SJCRH30 (cell line): ENCODE measurements around the gene AIFM1. TPM values are rescaled to one million over a fixed set of nuclear protein-coding genes. Genes with fewer than 3 reads are reported as not detected.
A peak's percentile ranks its signal among the peaks of the same experiment; 100 is the strongest.

ENCODE experiments used
- DNase-seq, 2 experiments: peaks; one replicate each; pipeline ENCODE4 v3.0.0-alpha.2; 2015 to 2020
- H3K27ac ChIP-seq: fragments of 250-450 bp; sonication (Bioruptor Pico); 2 replicates; pipeline ENCODE4 v1.5.1; 2020; ENCODE audit warnings: mild to moderate bottlenecking, moderate library complexity
- H3K27me3 ChIP-seq: fragments of 250-450 bp; sonication (Bioruptor Pico); 2 replicates; pipeline ENCODE4 v1.5.1; 2020; ENCODE audit warnings: mild to moderate bottlenecking, moderate library complexity
- H3K36me3 ChIP-seq: fragments of 250-450 bp; sonication (Bioruptor Pico); 2 replicates; pipeline ENCODE4 v1.5.1; 2020; ENCODE audit warnings: mild to moderate bottlenecking, moderate library complexity
- H3K4me1 ChIP-seq: fragments of 250-450 bp; sonication (Bioruptor Pico); 2 replicates; pipeline ENCODE4 v1.5.1; 2020; ENCODE audit warnings: mild to moderate bottlenecking, moderate library complexity
- H3K4me3 ChIP-seq: fragments of 250-450 bp; sonication (Bioruptor Pico); 2 replicates; pipeline ENCODE4 v1.5.1; 2020; ENCODE audit warnings: mild to moderate bottlenecking, moderate library complexity
- H3K9me3 ChIP-seq: fragments of 250-450 bp; sonication (Bioruptor Pico); replicated peaks from 2 replicates; pipeline ENCODE4 v1.5.1; 2020; ENCODE audit warnings: mild to moderate bottlenecking, moderate library complexity
- total RNA-seq: library from RNA; depleted of rRNA; stranded (reverse); fragments of >200 nt; shearing (Covaris generic); gene quantifications from 2 replicates; pipeline ENCODE4 v1.2.3, GENCODE V29; 2014

The AIFM1 gene
- total RNA-seq, 1 experiment from 2014 or later = 46.9 TPM

- Histone ChIP-seq H3K36me3 (no peaks in the 10 kb centered on the region), H3K27ac (no peak overlapping the region), H3K4me3 (no peak overlapping the region), H3K4me1 (no peaks in the 10 kb centered on the region; the same call in 1 of the 2 replicates), H3K27me3 (no peaks in the 10 kb centered on the region), H3K9me3 (no peaks in the 10 kb centered on the region)
- DNase-seq = peak in 1 of 2 experiments; percentile 35
Observed at GRCh38 chrX:130097507-130098209, 68.0 kb downstream of the AIFM1 start.

GRCh38 chrX:130095249-130096030 is 70.2 kb downstream of the AIFM1 start:
- Histone ChIP-seq H3K27ac (no peak overlapping the region), H3K4me3 (no peak overlapping the region), H3K36me3 (no peaks in the 10 kb centered on the region), H3K27me3 (no peaks in the 10 kb centered on the region), H3K4me1 (no peaks in the 10 kb centered on the region; the same call in 1 of the 2 replicates), H3K9me3 (no peaks in the 10 kb centered on the region)
- no peak for DNase-seq

GRCh38 chrX:130094696-130095095 is 70.9 kb downstream of the AIFM1 start:
- H3K9me3 ChIP-seq = no peaks in the 10 kb centered on the region
- no peak overlapping the region for H3K4me3 ChIP-seq
- H3K27me3 ChIP-seq = no peaks in the 10 kb centered on the region
- no peaks in the 10 kb centered on the region for H3K36me3 ChIP-seq
- no peak overlapping the region for H3K27ac ChIP-seq
- H3K4me1 ChIP-seq = no peaks in the 10 kb centered on the region; the same call in 1 of the 2 replicates
- DNase-seq = no peak

- H3K9me3 ChIP-seq = no peaks in the 10 kb centered on the region
Observed at GRCh38 chrX:130093271-130093670, 72.4 kb downstream of the AIFM1 start.

GRCh38 chrX:130091980-130092522 is 73.6 kb downstream of the AIFM1 start:
- no peaks in the 10 kb centered on the region for H3K36me3 ChIP-seq

More at GRCh38 chrX:130093271-130093670, 72.4 kb downstream of the AIFM1 start:
- no peaks in the 10 kb centered on the region; the same call in 1 of the 2 replicates for H3K4me1 ChIP-seq
- no peak overlapping the region for H3K4me3 ChIP-seq
- H3K27ac ChIP-seq = no peak overlapping the region
- no peaks in the 10 kb centered on the region for H3K36me3 ChIP-seq
- H3K27me3 ChIP-seq = no peaks in the 10 kb centered on the region
- no peak for DNase-seq

GRCh38 chrX:130090364-130090763 is 75.3 kb downstream of the AIFM1 start:
- Histone ChIP-seq H3K4me1 (peaks cover 19% of the 10 kb centered on the region), H3K4me3 (no peak overlapping the region), H3K27me3 (no peaks in the 10 kb centered on the region), H3K36me3 (no peaks in the 10 kb centered on the region), H3K27ac (no peak overlapping the region), H3K9me3 (no peaks in the 10 kb centered on the region)
- DNase-seq = no peak

More at GRCh38 chrX:130091980-130092522, 73.6 kb downstream of the AIFM1 start:
- Histone ChIP-seq H3K27ac (peak overlapping the region; percentile 13; the same call in 1 of the 2 replicates), H3K9me3 (no peaks in the 10 kb centered on the region), H3K4me3 (peak overlapping the region; percentile 42), H3K4me1 (peaks cover 2% of the 10 kb centered on the region; the same call in 1 of the 2 replicates), H3K27me3 (no peaks in the 10 kb centered on the region)
- peak; percentile 57 to 60 for DNase-seq

GRCh38 chrX:130086447-130087206 is 79.0 kb downstream of the AIFM1 start:
- no peaks in the 10 kb centered on the region for H3K27me3 ChIP-seq
- no peaks in the 10 kb centered on the region for H3K36me3 ChIP-seq
- H3K4me3 ChIP-seq = no peak overlapping the region
- H3K9me3 ChIP-seq = no peaks in the 10 kb centered on the region
- DNase-seq = peak; percentile 60 to 67
- H3K4me1 ChIP-seq = peaks cover 31% of the 10 kb centered on the region
- H3K27ac ChIP-seq = no peak overlapping the region; the same call in 1 of the 2 replicates

- peak; percentile 34 to 59 for DNase-seq
- H3K9me3 ChIP-seq = no peaks in the 10 kb centered on the region
- no peak overlapping the region; the same call in 1 of the 2 replicates for H3K27ac ChIP-seq
- H3K27me3 ChIP-seq = no peaks in the 10 kb centered on the region
- no peaks in the 10 kb centered on the region for H3K36me3 ChIP-seq
- peaks cover 31% of the 10 kb centered on the region for H3K4me1 ChIP-seq
- no peak overlapping the region for H3K4me3 ChIP-seq
Observed at GRCh38 chrX:130085551-130086446, 79.8 kb downstream of the AIFM1 start.

GRCh38 chrX:130084631-130085237 is 80.9 kb downstream of the AIFM1 start:
- Histone ChIP-seq H3K27me3 (no peaks in the 10 kb centered on the region), H3K36me3 (no peaks in the 10 kb centered on the region), H3K4me1 (peaks cover 31% of the 10 kb centered on the region), H3K4me3 (no peak overlapping the region), H3K9me3 (no peaks in the 10 kb centered on the region), H3K27ac (no peak overlapping the region)
- no peak for DNase-seq

- no peaks in the 10 kb centered on the region for H3K9me3 ChIP-seq
- no peak overlapping the region for H3K27ac ChIP-seq
- peaks cover 31% of the 10 kb centered on the region for H3K4me1 ChIP-seq
- no peak overlapping the region for H3K4me3 ChIP-seq
- no peak for DNase-seq
- no peaks in the 10 kb centered on the region for H3K36me3 ChIP-seq
- no peaks in the 10 kb centered on the region for H3K27me3 ChIP-seq
Observed at GRCh38 chrX:130083656-130084382, 81.8 kb downstream of the AIFM1 start.

- H3K27me3 ChIP-seq = no peaks in the 10 kb centered on the region
Observed at GRCh38 chrX:130083107-130083490, 82.5 kb downstream of the AIFM1 start.

GRCh38 chrX:130082244-130083106 is 83.2 kb downstream of the AIFM1 start:
- H3K27ac ChIP-seq = peak overlapping the region; percentile 57

More at GRCh38 chrX:130083107-130083490, 82.5 kb downstream of the AIFM1 start:
- Histone ChIP-seq H3K4me3 (peak overlapping the region; percentile 45; the same call in 1 of the 2 replicates), H3K4me1 (peaks cover 31% of the 10 kb centered on the region), H3K36me3 (no peaks in the 10 kb centered on the region), H3K27ac (peak overlapping the region; percentile 57; the same call in 1 of the 2 replicates), H3K9me3 (no peaks in the 10 kb centered on the region)
- peak; percentile 54 to 62 for DNase-seq

More at GRCh38 chrX:130082244-130083106, 83.2 kb downstream of the AIFM1 start:
- DNase-seq = peak; percentile 81
- peaks cover 31% of the 10 kb centered on the region for H3K4me1 ChIP-seq
- no peaks in the 10 kb centered on the region for H3K9me3 ChIP-seq
- H3K27me3 ChIP-seq = no peaks in the 10 kb centered on the region
- peak overlapping the region; percentile 45 for H3K4me3 ChIP-seq
- H3K36me3 ChIP-seq = no peaks in the 10 kb centered on the region
